ENCODE results near the gene ADAMTSL3.
A peak's percentile ranks its signal among the peaks of the same experiment; 100 is the strongest.

The ADAMTSL3 gene

DNA sequence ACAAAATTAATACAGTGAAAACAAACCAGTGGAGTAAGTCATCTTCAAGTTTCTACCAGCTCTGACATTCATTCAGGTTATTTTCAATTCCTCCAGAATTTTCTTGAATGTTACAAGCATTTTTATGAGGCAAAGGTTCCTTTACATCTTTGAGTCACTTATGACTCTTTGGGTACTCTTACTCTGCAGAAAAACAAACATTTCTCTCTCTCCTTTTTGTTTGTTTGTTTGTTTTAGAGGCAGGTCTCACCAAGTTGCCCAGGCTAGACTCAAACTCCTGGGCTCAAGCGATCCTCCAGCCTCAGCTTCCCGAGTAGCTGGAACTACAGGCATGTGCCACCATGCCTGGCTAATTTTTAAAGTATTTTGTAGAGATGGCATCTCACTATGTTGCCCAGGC lies 233.5 kb downstream of the ADAMTSL3 start:
- DNase-seq (no peak), ATAC-seq (no peak)
- H3K27ac Mint-ChIP-seq: no peak overlapping the region
- peaks cover 8% of the 10 kb centered on the region for H3K27me3 Mint-ChIP-seq
- no peaks in the 10 kb centered on the region for H3K9me3 Mint-ChIP-seq
- H3K4me1 Mint-ChIP-seq: no peaks in the 10 kb centered on the region
- no peak overlapping the region for H3K4me3 Mint-ChIP-seq

DNA sequence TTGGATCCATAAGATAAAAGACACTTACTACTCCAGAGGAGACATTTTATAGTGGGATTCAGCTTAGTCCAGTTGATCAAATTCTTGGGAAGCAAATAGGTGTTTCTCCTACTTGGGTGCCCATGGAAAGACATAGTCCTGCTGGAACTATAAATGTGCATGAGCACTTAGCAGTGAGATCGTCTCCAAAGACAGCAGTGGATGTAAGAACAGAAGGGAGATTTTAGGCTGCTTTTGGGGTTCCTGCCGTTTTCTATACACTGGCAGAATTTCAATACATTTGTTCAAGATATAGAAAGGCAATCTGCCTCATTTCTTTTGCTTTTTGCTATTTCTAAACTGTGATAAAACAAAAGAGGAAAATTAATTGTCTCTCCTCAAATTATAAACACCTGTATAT lies 234.0 kb downstream of the ADAMTSL3 start:
- no peaks in the 10 kb centered on the region for H3K4me1 Mint-ChIP-seq

DNA sequence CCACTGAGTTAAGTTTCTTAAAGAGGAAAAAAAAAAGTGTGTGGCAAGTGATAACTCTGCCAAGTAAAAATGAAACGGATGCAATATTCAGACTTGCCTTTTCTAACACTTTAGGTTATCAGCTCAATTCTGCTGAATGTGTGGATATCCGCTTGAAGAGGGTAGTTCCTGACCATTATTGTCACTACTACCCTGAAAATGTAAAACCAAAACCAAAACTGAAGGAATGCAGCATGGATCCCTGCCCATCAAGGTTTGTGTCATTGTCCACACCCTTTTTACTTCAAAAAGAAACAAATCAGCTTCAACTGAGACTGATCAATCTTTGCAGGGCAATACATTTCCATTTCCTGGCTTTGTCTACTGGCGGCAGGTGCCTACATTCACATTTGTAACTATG lies 236.1 kb downstream of the ADAMTSL3 start:
- H3K27ac Mint-ChIP-seq: no peak overlapping the region
- no peaks in the 10 kb centered on the region for H3K9me3 Mint-ChIP-seq
- H3K4me3 Mint-ChIP-seq: no peak overlapping the region
- no peak for ATAC-seq
- peaks cover 8% of the 10 kb centered on the region for H3K27me3 Mint-ChIP-seq
- no peak for DNase-seq
- no peaks in the 10 kb centered on the region for H3K4me1 Mint-ChIP-seq

More for the DNA sequence above, 234.0 kb downstream of the ADAMTSL3 start:
- H3K4me3 Mint-ChIP-seq: no peak overlapping the region
- peaks cover 8% of the 10 kb centered on the region for H3K27me3 Mint-ChIP-seq
- no peak for ATAC-seq
- no peaks in the 10 kb centered on the region for H3K9me3 Mint-ChIP-seq
- H3K27ac Mint-ChIP-seq: peak overlapping the region in 1 of 2 donors; percentile 33
- DNase-seq: no peak

DNA sequence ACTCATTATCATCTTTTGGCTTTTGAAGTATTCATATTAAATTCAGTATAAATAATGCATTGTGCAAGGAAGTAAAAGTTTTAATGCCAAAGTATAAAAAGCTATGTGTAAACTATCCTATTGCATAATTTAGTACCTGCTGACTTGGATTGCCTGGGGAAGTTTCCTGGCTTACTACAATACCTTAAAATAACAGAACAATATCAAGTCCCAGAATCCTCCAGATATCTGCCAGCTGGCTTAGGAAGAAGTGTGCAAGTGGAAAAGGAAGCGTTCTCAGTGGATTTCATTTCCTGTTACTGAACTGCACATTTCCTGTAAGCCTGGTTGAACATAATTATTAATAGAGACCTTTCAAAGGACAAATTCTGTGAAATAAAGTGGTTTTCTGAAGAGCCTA lies 236.7 kb downstream of the ADAMTSL3 start:
- Mint-ChIP-seq H3K4me1 (no peaks in the 10 kb centered on the region), H3K4me3 (no peak overlapping the region), H3K27me3 (peaks cover 8% of the 10 kb centered on the region), H3K9me3 (no peaks in the 10 kb centered on the region), H3K27ac (no peak overlapping the region)
- ATAC-seq (no peak), DNase-seq (no peak)

DNA sequence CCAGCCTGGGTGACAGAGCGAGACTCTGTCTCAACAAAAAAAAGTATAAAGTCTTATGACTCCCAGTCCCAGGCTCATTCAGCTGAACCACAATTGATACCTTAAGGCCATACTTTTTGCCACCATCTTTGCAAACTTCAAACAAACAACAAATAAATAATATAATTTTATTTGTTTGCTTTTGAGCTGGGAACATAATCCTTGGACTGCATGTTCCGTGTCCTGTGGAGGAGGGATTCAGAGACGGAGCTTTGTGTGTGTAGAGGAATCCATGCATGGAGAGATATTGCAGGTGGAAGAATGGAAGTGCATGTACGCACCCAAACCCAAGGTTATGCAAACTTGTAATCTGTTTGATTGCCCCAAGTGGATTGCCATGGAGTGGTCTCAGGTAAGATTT lies 238.6 kb downstream of the ADAMTSL3 start:
- Mint-ChIP-seq H3K4me3 (no peak overlapping the region), H3K27me3 (peaks cover 8% of the 10 kb centered on the region), H3K4me1 (no peaks in the 10 kb centered on the region), H3K27ac (no peak overlapping the region), H3K9me3 (no peaks in the 10 kb centered on the region)
- no peak for DNase-seq
- no peak for ATAC-seq

DNA sequence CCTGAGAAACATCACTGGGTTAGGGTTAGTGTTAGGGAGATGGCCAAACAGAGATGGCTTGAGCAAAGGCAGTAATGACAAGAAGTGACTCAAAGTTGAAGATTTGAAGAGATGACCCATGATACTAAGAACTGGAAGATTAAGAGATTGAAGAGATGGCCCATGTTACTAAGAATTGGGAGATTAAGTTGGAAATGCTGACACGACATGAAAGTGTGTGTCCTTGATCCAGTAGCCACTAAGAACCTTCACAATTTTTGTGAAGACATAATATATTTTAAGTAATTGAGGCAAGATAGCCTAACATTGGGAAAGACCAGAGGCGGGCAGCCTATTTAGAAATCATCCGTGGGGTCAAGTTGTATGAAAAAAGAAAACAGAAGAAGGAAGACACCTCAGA lies 239.4 kb downstream of the ADAMTSL3 start:
- no peak for ATAC-seq
- no peak for DNase-seq
- Mint-ChIP-seq H3K4me1 (no peaks in the 10 kb centered on the region), H3K27ac (no peak overlapping the region), H3K4me3 (no peak overlapping the region), H3K27me3 (peaks cover 8% of the 10 kb centered on the region), H3K9me3 (no peaks in the 10 kb centered on the region)

DNA sequence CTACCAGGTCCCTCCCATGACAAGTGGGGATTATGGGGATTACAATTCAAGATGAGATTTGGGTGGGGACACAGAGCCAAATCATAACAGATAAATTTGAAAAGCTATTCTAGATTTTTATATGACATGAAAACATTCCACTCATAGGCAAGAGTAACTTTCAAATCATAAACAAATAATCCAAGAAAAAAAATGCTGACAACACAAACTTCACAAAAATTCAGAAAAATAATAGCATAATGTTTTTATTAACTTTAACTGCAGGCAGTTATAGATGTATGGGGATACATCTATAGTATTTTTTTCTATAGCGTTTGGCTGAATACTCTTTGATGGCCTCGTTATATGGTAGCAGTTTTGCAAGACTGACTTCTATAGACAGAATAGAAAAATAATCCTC lies 243.1 kb downstream of the ADAMTSL3 start:
- Mint-ChIP-seq H3K4me3 (no peak overlapping the region), H3K9me3 (no peaks in the 10 kb centered on the region), H3K27ac (no peak overlapping the region), H3K4me1 (no peaks in the 10 kb centered on the region), H3K27me3 (peaks cover 8% of the 10 kb centered on the region)
- ATAC-seq (no peak), DNase-seq (no peak)

DNA sequence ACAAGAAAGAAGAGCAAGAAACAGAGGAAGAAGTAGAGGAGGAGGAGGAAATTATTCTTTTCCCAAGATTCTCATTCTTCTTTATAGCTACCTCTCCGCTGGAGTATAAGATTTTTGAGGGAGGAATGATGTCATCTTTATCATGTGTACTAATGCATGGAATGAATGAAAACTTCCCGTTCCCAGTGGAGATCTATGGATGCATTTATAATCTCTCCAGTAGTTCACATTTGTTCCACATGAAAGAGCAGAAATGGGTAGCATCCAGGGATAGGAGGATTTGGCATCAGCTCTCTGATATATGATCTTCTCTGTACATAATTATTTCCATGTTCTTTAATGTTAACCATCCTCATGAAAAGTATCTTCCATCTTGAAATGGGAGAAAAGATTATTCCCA lies 244.4 kb downstream of the ADAMTSL3 start:
- Mint-ChIP-seq H3K4me3 (no peak overlapping the region), H3K4me1 (no peaks in the 10 kb centered on the region), H3K27me3 (peaks cover 17% of the 10 kb centered on the region), H3K27ac (no peak overlapping the region), H3K9me3 (no peaks in the 10 kb centered on the region)
- no peak for ATAC-seq
- DNase-seq: no peak

DNA sequence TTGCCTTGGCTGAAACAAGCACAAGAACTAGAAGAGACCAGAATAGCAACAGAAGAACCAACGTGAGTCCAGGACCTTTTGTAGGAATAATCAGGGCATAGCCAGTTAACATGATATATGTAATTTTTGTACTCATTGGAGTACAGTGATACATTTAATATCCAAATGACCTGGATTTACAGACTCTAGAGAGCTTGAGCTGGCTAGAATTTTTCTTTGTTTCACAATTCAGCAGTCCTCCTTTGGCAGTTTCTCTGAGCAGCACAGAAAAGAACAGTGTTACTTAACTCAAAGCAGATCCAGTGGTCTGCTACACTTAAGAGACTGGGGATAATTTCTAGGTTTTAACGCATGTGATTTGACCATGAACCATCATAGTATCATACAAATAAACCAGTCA lies 245.7 kb downstream of the ADAMTSL3 start:
- no peaks in the 10 kb centered on the region for H3K4me1 Mint-ChIP-seq
- H3K27ac Mint-ChIP-seq: no peak overlapping the region
- no peak for ATAC-seq
- H3K9me3 Mint-ChIP-seq: no peaks in the 10 kb centered on the region
- DNase-seq: no peak
- peaks cover 17% of the 10 kb centered on the region for H3K27me3 Mint-ChIP-seq
- no peak overlapping the region for H3K4me3 Mint-ChIP-seq

DNA sequence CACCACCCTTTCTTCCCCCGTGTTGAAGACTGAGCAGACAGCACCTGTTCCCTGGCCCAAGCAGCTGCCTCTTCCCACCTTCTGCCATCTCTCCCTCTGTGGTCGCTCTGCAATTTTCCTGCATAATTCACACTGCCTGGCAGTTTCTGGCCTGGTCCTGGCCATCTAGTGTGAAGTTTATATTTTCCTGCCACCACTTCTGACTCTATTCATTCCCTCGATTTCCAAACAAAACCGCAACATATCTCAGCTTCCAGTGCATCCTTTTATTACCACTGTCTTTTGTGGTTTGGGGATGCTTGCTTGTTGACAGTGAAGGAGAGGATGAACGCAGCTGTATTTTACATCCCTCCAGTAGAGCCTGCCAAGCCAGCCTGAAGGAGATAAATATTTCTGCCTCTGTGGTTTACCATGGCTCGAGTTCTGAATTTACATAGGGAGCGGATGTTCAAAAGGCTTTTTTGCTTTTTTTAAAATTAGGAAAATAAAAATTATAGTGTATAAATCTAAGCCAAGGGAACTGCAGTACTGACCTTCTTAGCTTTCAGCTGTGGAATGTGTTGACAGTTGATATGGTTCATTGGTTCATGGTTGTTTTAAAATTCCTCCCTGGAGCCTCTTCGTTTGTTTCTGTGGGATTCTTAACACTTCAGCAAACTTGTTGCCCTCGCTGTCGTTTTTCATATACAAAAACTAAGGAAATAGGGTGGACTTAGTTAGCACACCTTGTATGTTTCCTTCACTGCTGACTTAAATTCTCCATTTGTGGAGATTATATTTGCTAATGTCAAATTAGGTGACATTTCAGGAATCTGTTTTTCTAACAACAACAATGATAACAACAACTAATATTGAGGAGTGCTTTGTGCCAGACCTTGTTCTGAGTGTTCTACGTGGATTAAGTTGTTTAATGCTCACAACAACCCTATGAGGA lies 250.5 kb downstream of the ADAMTSL3 start:
- Mint-ChIP-seq H3K4me3 (no peak overlapping the region), H3K4me1 (no peaks in the 10 kb centered on the region), H3K9me3 (no peaks in the 10 kb centered on the region), H3K27me3 (peaks cover 17% of the 10 kb centered on the region), H3K27ac (peak overlapping the region in 1 of 2 donors; percentile 34)
- DNase-seq: no peak
- no peak for ATAC-seq

DNA sequence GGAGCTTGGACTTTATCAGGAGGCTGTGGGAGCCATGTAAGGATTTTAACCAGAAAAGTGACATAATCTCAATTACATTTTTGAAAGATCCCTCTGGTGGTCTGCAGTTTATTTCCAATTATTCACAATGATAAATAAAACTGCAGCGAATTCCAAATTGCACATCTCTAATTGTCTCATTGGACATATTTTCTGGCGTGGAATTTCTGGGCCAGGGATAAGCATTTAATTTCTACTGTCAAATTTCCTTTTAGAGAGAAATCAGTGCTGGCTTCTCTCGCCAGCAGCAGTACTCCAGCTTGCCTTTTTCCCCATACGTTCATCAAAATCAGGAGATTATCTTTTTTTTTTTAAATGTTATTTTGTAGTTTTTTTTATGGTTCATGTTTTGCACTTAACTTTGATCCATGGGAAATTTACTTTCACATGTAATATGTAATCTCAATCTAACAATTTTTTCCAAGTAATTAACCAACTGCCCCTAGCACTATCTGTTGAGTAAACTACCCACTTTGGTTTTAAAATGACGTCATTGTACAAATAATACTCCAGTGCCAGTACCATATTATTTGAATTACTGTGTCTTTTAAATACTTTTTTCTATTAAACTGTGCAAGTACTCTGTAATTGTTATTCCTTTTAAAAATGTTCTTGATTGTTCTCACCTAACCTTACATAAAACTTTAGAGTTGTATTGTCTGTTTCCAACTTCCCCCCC lies 251.8 kb downstream of the ADAMTSL3 start:
- H3K4me1 Mint-ChIP-seq: no peaks in the 10 kb centered on the region
- ATAC-seq (no peak), DNase-seq (no peak)
- H3K27ac Mint-ChIP-seq: no peak overlapping the region
- peaks cover 16% of the 10 kb centered on the region for H3K27me3 Mint-ChIP-seq
- no peak overlapping the region for H3K4me3 Mint-ChIP-seq
- no peaks in the 10 kb centered on the region for H3K9me3 Mint-ChIP-seq

DNA sequence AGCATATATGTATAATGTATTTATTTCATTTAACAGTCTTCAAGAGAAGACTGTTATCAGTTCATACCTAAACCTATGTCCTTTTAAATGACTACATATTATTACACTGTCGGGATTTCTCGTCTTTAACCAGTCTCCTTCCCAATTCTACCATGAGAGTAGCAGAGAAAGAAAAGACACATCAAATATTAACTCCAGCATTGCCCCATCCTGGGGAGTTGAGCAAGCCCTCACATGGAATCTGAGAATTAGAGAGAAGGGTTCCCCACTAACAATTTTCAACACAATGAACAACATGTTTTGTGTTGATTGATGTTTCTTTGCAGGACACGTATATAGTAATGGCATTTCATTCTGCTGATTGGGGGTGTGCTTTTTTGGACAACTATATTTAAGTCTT lies 257.4 kb downstream of the ADAMTSL3 start:
- H3K9me3 Mint-ChIP-seq: no peaks in the 10 kb centered on the region
- no peak overlapping the region for H3K27ac Mint-ChIP-seq
- no peak overlapping the region for H3K4me3 Mint-ChIP-seq
- no peaks in the 10 kb centered on the region for H3K27me3 Mint-ChIP-seq
- no peak for DNase-seq
- no peaks in the 10 kb centered on the region for H3K4me1 Mint-ChIP-seq
- no peak for ATAC-seq

DNA sequence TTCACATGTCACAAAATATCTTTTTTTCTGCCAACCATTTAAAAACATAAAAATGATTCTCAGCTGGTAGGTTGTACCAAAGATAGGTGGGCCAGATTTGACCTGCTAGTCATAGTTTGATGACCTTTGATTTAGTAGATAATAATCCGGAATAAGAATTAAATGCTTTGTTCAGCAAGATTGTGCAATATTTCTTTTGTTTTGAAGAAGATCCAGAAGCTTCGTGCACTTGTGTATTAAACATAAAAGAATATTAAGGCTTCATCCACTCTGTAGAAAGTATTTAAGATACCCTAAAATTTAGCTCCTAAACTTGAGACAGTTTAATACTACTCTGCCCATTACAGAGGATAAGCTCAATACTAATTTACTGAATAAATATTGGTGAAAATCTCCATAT lies 258.4 kb downstream of the ADAMTSL3 start:
- DNase-seq (no peak), ATAC-seq (no peak)
- H3K27me3 Mint-ChIP-seq: no peaks in the 10 kb centered on the region
- no peak overlapping the region for H3K27ac Mint-ChIP-seq
- H3K4me3 Mint-ChIP-seq: no peak overlapping the region
- H3K9me3 Mint-ChIP-seq: no peaks in the 10 kb centered on the region
- H3K4me1 Mint-ChIP-seq: no peaks in the 10 kb centered on the region

DNA sequence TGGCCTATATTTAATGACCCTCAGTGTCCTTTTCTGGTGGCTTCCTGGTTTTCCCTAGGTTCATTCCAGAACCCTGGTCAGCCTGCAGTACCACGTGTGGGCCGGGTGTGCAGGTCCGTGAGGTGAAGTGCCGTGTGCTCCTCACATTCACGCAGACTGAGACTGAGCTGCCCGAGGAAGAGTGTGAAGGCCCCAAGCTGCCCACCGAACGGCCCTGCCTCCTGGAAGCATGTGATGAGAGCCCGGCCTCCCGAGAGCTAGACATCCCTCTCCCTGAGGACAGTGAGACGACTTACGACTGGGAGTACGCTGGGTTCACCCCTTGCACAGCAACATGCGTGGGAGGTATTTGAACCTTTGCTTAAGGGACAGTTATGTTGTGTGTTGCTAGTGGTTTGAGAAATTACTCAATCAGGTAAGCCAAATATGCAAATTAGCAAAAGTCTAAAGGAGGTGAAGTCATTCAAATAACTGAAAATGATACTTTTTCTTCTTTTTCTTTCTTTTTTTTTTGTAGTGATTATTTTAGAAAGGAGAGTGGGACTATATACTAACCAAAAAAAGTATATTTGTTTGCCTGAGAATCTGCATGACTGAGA lies 259.2 kb downstream of the ADAMTSL3 start:
- H3K4me3 Mint-ChIP-seq: no peak overlapping the region
- H3K27me3 Mint-ChIP-seq: peaks cover under 1% of the 10 kb centered on the region
- no peak for DNase-seq
- peaks cover under 1% of the 10 kb centered on the region for H3K4me1 Mint-ChIP-seq
- no peaks in the 10 kb centered on the region for H3K9me3 Mint-ChIP-seq
- H3K27ac Mint-ChIP-seq: no peak overlapping the region
- no peak for ATAC-seq

DNA sequence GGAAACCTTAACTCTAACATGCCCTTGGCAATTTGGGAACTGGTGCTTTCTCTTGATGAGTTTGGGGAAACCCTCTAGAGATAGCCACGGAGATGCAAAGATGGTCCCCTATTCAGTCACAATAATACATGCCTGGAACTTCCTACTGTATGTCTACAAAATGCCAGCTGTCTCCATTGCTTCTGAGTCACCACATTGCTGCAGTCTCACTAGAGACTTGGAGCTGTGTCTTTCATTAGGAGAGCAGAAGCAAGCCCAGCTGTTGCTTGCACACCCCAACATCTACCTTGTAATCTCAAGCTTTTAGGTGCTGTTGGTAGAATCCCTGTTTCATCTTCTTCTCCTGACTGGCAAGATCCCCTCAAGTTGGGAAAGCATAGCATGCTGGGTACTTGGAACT lies 261.0 kb downstream of the ADAMTSL3 start:
- H3K27me3 Mint-ChIP-seq: peaks cover 7% of the 10 kb centered on the region
- no peaks in the 10 kb centered on the region for H3K9me3 Mint-ChIP-seq
- DNase-seq: no peak
- H3K27ac Mint-ChIP-seq: no peak overlapping the region
- ATAC-seq: no peak
- H3K4me3 Mint-ChIP-seq: no peak overlapping the region
- H3K4me1 Mint-ChIP-seq: peaks cover 18% of the 10 kb centered on the region

DNA sequence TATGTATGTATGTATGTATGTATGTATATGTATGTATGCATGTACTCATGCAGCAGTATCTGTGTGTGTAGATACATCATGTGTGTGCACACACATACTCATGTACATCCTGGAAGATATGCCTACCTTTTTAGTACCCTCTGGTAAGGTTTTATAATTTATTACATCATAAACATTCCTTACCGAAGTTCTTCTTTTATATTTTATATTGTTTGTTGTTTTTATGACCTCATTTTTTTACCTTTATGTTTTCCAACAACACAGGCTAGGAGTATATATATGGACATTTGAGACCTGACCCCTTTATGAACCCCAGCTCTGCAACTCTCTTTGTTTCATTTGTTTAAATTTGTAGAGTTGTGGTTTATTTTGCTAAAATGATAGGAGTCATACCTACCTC lies 263.5 kb downstream of the ADAMTSL3 start:
- H3K27me3 Mint-ChIP-seq: peaks cover 7% of the 10 kb centered on the region
- H3K4me1 Mint-ChIP-seq: peaks cover 23% of the 10 kb centered on the region
- H3K27ac Mint-ChIP-seq: no peak overlapping the region
- DNase-seq (no peak), ATAC-seq (no peak)
- H3K9me3 Mint-ChIP-seq: no peaks in the 10 kb centered on the region
- no peak overlapping the region for H3K4me3 Mint-ChIP-seq

Measured in stimulated activated naive CD8-positive, alpha-beta T cell treated with anti-CD3 and anti-CD28 coated beads, Interleukin-15, amount 100 ng/mL, for 72 hours (primary cell).